PC-9 (cell line): ENCODE results near the gene IREB2.
A peak's percentile ranks its signal among the peaks of the same experiment; 100 is the strongest.

ENCODE experiments used
- EZH2 ChIP-seq: fragments of 200-600 bp; sonication (generic); IDR thresholded peaks from 2 replicates; pipeline ENCODE4 v1.8.0; 2017; ENCODE audit warnings: antibody characterized with exemption, low read depth
- TF ChIP-seq, protein P1 (sequence below): fragments of 200-600 bp; sonication (generic); conservative IDR thresholded peaks from 2 replicates; pipeline ENCODE4 v1.6.1; 2017; ENCODE audit warnings: mixed run types, antibody characterized with exemption, mild to moderate bottlenecking, moderate library complexity

DNA sequence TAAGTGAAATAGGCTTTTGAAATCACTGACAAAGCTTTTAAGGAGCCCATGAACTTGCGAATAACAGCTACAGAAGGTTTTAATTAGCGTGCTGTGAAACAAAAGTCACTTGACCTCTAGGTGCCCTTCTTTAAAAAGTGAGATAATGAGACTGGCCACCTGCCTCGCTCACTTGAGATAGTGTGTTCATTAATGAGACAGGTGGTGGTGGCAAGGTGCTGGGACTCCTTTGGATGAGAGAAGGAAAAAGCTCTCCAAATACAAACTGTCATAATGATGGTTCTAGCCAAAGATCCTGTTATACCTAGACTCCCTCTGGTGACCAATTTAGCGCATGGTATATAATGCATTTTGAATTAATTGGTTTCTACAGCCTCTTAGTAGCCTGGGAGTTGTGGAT lies 22.7 kb upstream of the IREB2 start:
- TF ChIP-seq, protein P1, sequence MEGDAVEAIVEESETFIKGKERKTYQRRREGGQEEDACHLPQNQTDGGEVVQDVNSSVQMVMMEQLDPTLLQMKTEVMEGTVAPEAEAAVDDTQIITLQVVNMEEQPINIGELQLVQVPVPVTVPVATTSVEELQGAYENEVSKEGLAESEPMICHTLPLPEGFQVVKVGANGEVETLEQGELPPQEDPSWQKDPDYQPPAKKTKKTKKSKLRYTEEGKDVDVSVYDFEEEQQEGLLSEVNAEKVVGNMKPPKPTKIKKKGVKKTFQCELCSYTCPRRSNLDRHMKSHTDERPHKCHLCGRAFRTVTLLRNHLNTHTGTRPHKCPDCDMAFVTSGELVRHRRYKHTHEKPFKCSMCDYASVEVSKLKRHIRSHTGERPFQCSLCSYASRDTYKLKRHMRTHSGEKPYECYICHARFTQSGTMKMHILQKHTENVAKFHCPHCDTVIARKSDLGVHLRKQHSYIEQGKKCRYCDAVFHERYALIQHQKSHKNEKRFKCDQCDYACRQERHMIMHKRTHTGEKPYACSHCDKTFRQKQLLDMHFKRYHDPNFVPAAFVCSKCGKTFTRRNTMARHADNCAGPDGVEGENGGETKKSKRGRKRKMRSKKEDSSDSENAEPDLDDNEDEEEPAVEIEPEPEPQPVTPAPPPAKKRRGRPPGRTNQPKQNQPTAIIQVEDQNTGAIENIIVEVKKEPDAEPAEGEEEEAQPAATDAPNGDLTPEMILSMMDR = peak; percentile 65
- TF ChIP-seq EZH2 = no peak
